ENCODE results near the gene UROC1.

DNA sequence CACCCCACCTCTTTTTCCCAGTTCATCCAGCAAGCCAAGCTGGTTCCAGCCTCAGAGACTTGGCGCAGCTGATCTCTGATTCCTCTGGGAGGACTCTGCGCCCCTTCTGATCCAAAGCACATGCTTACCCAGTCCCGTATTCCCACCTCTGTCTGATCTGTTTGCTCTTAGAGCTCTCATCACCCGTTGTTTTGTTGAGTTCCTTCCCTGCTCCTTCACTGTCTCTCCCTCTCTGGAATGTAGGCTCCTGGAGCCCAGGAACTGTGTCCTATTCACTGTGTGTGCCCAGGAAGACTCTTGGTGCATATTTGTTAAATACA is 40.6 kb downstream of the UROC1 start:
- TF ChIP-seq, protein P1, sequence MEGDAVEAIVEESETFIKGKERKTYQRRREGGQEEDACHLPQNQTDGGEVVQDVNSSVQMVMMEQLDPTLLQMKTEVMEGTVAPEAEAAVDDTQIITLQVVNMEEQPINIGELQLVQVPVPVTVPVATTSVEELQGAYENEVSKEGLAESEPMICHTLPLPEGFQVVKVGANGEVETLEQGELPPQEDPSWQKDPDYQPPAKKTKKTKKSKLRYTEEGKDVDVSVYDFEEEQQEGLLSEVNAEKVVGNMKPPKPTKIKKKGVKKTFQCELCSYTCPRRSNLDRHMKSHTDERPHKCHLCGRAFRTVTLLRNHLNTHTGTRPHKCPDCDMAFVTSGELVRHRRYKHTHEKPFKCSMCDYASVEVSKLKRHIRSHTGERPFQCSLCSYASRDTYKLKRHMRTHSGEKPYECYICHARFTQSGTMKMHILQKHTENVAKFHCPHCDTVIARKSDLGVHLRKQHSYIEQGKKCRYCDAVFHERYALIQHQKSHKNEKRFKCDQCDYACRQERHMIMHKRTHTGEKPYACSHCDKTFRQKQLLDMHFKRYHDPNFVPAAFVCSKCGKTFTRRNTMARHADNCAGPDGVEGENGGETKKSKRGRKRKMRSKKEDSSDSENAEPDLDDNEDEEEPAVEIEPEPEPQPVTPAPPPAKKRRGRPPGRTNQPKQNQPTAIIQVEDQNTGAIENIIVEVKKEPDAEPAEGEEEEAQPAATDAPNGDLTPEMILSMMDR (IDR thresholded peaks at IDR 0.05; ENCODE audit: insufficient read depth, low read length): no peak
- TF ChIP-seq, protein P2, sequence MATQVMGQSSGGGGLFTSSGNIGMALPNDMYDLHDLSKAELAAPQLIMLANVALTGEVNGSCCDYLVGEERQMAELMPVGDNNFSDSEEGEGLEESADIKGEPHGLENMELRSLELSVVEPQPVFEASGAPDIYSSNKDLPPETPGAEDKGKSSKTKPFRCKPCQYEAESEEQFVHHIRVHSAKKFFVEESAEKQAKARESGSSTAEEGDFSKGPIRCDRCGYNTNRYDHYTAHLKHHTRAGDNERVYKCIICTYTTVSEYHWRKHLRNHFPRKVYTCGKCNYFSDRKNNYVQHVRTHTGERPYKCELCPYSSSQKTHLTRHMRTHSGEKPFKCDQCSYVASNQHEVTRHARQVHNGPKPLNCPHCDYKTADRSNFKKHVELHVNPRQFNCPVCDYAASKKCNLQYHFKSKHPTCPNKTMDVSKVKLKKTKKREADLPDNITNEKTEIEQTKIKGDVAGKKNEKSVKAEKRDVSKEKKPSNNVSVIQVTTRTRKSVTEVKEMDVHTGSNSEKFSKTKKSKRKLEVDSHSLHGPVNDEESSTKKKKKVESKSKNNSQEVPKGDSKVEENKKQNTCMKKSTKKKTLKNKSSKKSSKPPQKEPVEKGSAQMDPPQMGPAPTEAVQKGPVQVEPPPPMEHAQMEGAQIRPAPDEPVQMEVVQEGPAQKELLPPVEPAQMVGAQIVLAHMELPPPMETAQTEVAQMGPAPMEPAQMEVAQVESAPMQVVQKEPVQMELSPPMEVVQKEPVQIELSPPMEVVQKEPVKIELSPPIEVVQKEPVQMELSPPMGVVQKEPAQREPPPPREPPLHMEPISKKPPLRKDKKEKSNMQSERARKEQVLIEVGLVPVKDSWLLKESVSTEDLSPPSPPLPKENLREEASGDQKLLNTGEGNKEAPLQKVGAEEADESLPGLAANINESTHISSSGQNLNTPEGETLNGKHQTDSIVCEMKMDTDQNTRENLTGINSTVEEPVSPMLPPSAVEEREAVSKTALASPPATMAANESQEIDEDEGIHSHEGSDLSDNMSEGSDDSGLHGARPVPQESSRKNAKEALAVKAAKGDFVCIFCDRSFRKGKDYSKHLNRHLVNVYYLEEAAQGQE (IDR thresholded peaks at IDR 0.05; ENCODE audit: insufficient replicate concordance, low read depth): no peak
- no peak for TF ChIP-seq POLR2AphosphoS5 (IDR thresholded peaks at IDR 0.05; ENCODE audit: low read depth)

Measured in HL-60 (cell line).